Keratinocyte (primary cell): Measurements from ENCODE around the gene KRT71. TPM values are rescaled to one million over a fixed set of nuclear protein-coding genes. Genes with fewer than 3 reads are reported as not detected.

Experiments used
- DNase-seq: peaks from one replicate; pipeline ENCODE4 v3.0.0-alpha.2; 2011; ENCODE audit warnings: low read depth, missing footprints, low spot score
- FAIRE-seq: peaks from 2 replicates; lab custom pipeline; 2011; peaks lifted over from hg19 to GRCh38; lab: Jason Lieb, UNC
- H2AFZ ChIP-seq: 2 replicates; pipeline ENCODE4 v1.6.0; 2012; ENCODE audit warnings: low read length, control low read depth, inconsistent platforms; ENCODE audit not compliant: control insufficient read depth
- H3K27ac ChIP-seq: 2 replicates; pipeline ENCODE4 v1.5.1; 2011; ENCODE audit warnings: low read length; ENCODE audit not compliant: control insufficient read depth, insufficient read depth
- H3K27me3 ChIP-seq: 3 replicates; pipeline ENCODE4 v1.6.0; 2011; ENCODE audit warnings: low read length; ENCODE audit not compliant: control insufficient read depth, insufficient read depth; ENCODE audit errors: extremely low read depth
- H3K36me3 ChIP-seq, 2 experiments: 2 replicates in 1 of 2; 3 replicates in 1 of 2; pipeline ENCODE4 v1.5.1; 2011; ENCODE audit warnings: low read length in 2 of 2, mild to moderate bottlenecking in 1 of 2; ENCODE audit not compliant: control insufficient read depth in 2 of 2, insufficient read depth in 2 of 2; ENCODE audit errors: extremely low read depth in 1 of 2
- H3K4me1 ChIP-seq: 3 replicates; pipeline ENCODE4 v1.5.1; 2011; ENCODE audit warnings: low read length; ENCODE audit not compliant: control insufficient read depth, insufficient read depth; ENCODE audit errors: extremely low read depth
- H3K4me2 ChIP-seq: 3 replicates; pipeline ENCODE4 v1.6.0; 2011; ENCODE audit warnings: low read depth, low read length; ENCODE audit not compliant: control insufficient read depth, insufficient read depth; ENCODE audit errors: extremely low read depth
- H3K4me3 ChIP-seq, 3 experiments: fragments of 200-600 bp in 1 of 3; sonication (generic) in 1 of 3; 2 replicates in 2 of 3; 3 replicates in 1 of 3; pipeline ENCODE4 v1.5.1; 2011 to 2016; ENCODE audit warnings: low read length in 3 of 3, mild to moderate bottlenecking in 3 of 3, control low read depth in 2 of 3, inconsistent platforms in 1 of 3, low read depth in 1 of 3, mixed read lengths in 1 of 3, mixed run types in 1 of 3, moderate library complexity in 1 of 3; ENCODE audit not compliant: control insufficient read depth in 2 of 3, insufficient read depth in 2 of 3; ENCODE audit errors: extremely low read depth in 1 of 3
- H3K79me2 ChIP-seq: 2 replicates; pipeline ENCODE4 v1.6.0; 2012; ENCODE audit warnings: low read length; ENCODE audit not compliant: control insufficient read depth, insufficient read depth
- H3K9ac ChIP-seq: 3 replicates; pipeline ENCODE4 v1.6.0; 2011; ENCODE audit warnings: low read length; ENCODE audit not compliant: control insufficient read depth, insufficient read depth; ENCODE audit errors: extremely low read depth
- H3K9me1 ChIP-seq: 3 replicates; pipeline ENCODE4 v1.6.0; 2011; ENCODE audit warnings: low read length; ENCODE audit not compliant: control insufficient read depth, insufficient read depth; ENCODE audit errors: extremely low read depth
- H3K9me3 ChIP-seq: 2 replicates; pipeline ENCODE4 v1.5.1; 2012; ENCODE audit warnings: low read depth, low read length; ENCODE audit not compliant: control insufficient read depth
- H4K20me1 ChIP-seq: 3 replicates; pipeline ENCODE4 v1.6.0; 2011; ENCODE audit warnings: low read length; ENCODE audit not compliant: control insufficient read depth, insufficient read depth; ENCODE audit errors: extremely low read depth
- CTCF ChIP-seq, 3 experiments: IDR thresholded peaks in 1 of 3; conservative IDR thresholded peaks in 1 of 3; optimal IDR thresholded peaks in 1 of 3; 2 replicates in 2 of 3; 3 replicates in 1 of 3; pipeline versions ENCODE3 to v1.5.1; 2011; ENCODE audit warnings: low read length in 3 of 3, mild to moderate bottlenecking in 3 of 3, moderate library complexity in 2 of 3, control low read depth in 1 of 3, inconsistent platforms in 1 of 3; ENCODE audit not compliant: insufficient read depth in 2 of 3; ENCODE audit errors: extremely low read depth in 1 of 3
- EZH2 ChIP-seq: IDR thresholded peaks from one replicate; pipeline ENCODE4 v1.6.1; 2012; ENCODE audit warnings: inconsistent platforms, mild to moderate bottlenecking, low read length, moderate library complexity
- dilution Hi-C: fragments of 300-500 bp; cut with MboI; formaldehyde crosslinking; loops from one replicate; pipeline ENCODE4 v1.7.0; 2020; ENCODE audit warnings: low sequenced_read_pairs; ENCODE audit not compliant: extremely low pct_ligation_motif_present
- polyA plus RNA-seq, 5 experiments: library from polyadenylated mRNA; depleted of rRNA in 3 of 5; stranded (reverse) in 3 of 5; stranded (forward) in 1 of 5; unstranded in 1 of 5; fragments of >200 nt; gene quantifications; 1 replicate in 1 of 5; 2 replicates in 3 of 5; 3 replicates in 1 of 5; pipeline versions ENCODE4 v1.2.1 to v1.2.3, GENCODE V29; 2011 to 2012; ENCODE audit warnings: missing spikeins in 2 of 5, low read depth in 1 of 5, low replicate concordance in 1 of 5

KRT71 gene
- polyA plus RNA-seq, 1 donor (not counting 4 experiments of a cell fraction or from before 2014, with no cell fraction given): not detected

GRCh38 chr12:52496054-52496453 is 56.9 kb downstream of the KRT71 start:
- dilution Hi-C loops: no loop called here
- peaks cover 16% of the 10 kb centered on the region for H3K79me2 ChIP-seq
- FAIRE-seq: no peak
- H3K4me2 ChIP-seq: peak overlapping the region; percentile 96
- H3K36me3 ChIP-seq: peaks cover 3 to 11% of the 10 kb centered on the region in 2 experiments
- H3K27me3 ChIP-seq: no peaks in the 10 kb centered on the region
- H3K4me3 ChIP-seq: peak overlapping the region; percentile 3 to 4 (median 4)
- H3K9me3 ChIP-seq: no peaks in the 10 kb centered on the region
- no peak for TF ChIP-seq EZH2
- no peak for TF ChIP-seq CTCF (optimal IDR thresholded peaks at IDR 0.05 in 1 of 3, IDR thresholded peaks at IDR 0.05 in 1 of 3, conservative IDR thresholded peaks at IDR 0.05 in 1 of 3; ENCODE audit: extremely low read depth in 1 of 3, insufficient read depth in 2 of 3, low read length in 3 of 3)
- no peak overlapping the region for H2AFZ ChIP-seq
- H3K4me1 ChIP-seq: peaks cover 62% of the 10 kb centered on the region
- peak overlapping the region; percentile 99 for H3K27ac ChIP-seq
- H3K9me1 ChIP-seq: no peaks in the 10 kb centered on the region
- peaks cover 14% of the 10 kb centered on the region for H4K20me1 ChIP-seq
- DNase-seq: no peak
- H3K9ac ChIP-seq: peak overlapping the region; percentile 92

- Histone ChIP-seq H3K27ac (peak overlapping the region; percentile 99), H3K27me3 (no peaks in the 10 kb centered on the region), H3K4me2 (peak overlapping the region; percentile 96), H3K4me1 (peaks cover 61% of the 10 kb centered on the region), H3K9ac (peak overlapping the region; percentile 92), H3K4me3 (peak overlapping the region in 2 of 3 experiments; percentile 4 to 72), H2AFZ (no peak overlapping the region), H3K9me3 (no peaks in the 10 kb centered on the region), H4K20me1 (peaks cover 17% of the 10 kb centered on the region), H3K79me2 (peaks cover 16% of the 10 kb centered on the region), H3K9me1 (no peaks in the 10 kb centered on the region), H3K36me3 (peaks cover 6 to 14% of the 10 kb centered on the region in 2 experiments)
- TF ChIP-seq CTCF (optimal IDR thresholded peaks at IDR 0.05 in 1 of 3, IDR thresholded peaks at IDR 0.05 in 1 of 3, conservative IDR thresholded peaks at IDR 0.05 in 1 of 3; ENCODE audit: extremely low read depth in 1 of 3, insufficient read depth in 2 of 3, low read length in 3 of 3): peak in 2 of 3 experiments; percentile 8 to 34
- TF ChIP-seq EZH2: no peak
- peak; percentile 81 for DNase-seq
- dilution Hi-C loops: no loop called here
- peak; percentile 90 for FAIRE-seq
These were observed 57.6 kb downstream of the KRT71 start for GRCh38 chr12:52495389-52495788.
